Memory B cell (primary cell): ENCODE measurements around the gene KLHL6.

Experiments
- ATAC-seq: fragments of 150-1000 bp; cut with Tn5 transposase; 2 replicates; pipeline ENCODE4 v1.10.0; 2021; ENCODE audit warnings: low read depth, mild to moderate bottlenecking, moderate library complexity
- DNase-seq, 2 donors: peaks; one replicate each; pipeline ENCODE4 v3.0.0; 2022; ENCODE audit warnings: low spot score in 2 of 2
- H3K27ac Mint-ChIP-seq: one replicate; pipeline ENCODE4 v1.8.0; 2022; ENCODE audit warnings: mild to moderate bottlenecking, moderate library complexity, mixed read lengths
- H3K27me3 Mint-ChIP-seq: one replicate; pipeline ENCODE4 v1.8.0; 2022; ENCODE audit warnings: mixed read lengths
- H3K36me3 Mint-ChIP-seq: one replicate; pipeline ENCODE4 v1.8.0; 2022; ENCODE audit warnings: mild to moderate bottlenecking, mixed read lengths
- H3K4me1 Mint-ChIP-seq: one replicate; pipeline ENCODE4 v1.8.0; 2022; ENCODE audit warnings: mixed read lengths
- H3K4me3 Mint-ChIP-seq: one replicate; pipeline ENCODE4 v1.8.0; 2022; ENCODE audit warnings: mild to moderate bottlenecking, moderate library complexity, mixed read lengths
- H3K9me3 Mint-ChIP-seq: one replicate; pipeline ENCODE4 v1.8.0; 2022; ENCODE audit warnings: mixed read lengths

The KLHL6 gene, protein sequence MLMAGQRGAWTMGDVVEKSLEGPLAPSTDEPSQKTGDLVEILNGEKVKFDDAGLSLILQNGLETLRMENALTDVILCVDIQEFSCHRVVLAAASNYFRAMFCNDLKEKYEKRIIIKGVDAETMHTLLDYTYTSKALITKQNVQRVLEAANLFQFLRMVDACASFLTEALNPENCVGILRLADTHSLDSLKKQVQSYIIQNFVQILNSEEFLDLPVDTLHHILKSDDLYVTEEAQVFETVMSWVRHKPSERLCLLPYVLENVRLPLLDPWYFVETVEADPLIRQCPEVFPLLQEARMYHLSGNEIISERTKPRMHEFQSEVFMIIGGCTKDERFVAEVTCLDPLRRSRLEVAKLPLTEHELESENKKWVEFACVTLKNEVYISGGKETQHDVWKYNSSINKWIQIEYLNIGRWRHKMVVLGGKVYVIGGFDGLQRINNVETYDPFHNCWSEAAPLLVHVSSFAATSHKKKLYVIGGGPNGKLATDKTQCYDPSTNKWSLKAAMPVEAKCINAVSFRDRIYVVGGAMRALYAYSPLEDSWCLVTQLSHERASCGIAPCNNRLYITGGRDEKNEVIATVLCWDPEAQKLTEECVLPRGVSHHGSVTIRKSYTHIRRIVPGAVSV

DNA sequence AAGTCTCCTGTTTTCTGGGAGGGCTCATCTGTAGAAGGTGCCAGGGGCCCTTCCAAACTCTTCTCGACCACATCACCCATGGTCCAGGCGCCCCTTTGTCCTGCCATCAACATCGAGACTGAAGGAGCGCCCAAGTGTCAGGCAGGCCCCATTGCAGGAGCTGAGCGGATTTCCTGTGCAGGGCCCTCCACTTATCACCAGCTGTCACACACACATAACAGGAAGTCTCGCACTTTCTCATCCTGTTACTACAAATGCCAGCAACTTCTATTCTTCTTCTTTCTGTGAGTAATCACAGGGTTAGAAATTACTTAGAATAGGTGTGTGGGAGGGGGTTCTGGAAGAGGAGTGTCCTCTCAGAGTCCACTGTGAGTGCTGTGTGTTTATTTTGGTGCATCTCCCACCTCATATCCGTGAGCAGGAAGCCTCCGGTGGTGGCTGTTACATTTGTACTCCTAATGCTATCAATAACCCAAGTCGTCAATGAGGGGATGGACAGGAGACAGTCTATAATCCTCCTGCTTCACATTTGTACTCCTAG is at the start of gene KLHL6:
TSS of gene KLHL6 (minus strand) at position 166 of the 541 bp plus-strand sequence. CDS start at position 113, 53 bp downstream.
- peak; percentile 88 for ATAC-seq
- Mint-ChIP-seq H3K9me3 (no peaks in the 10 kb centered on the region), H3K27ac (peak within 1 kb of the TSS; percentile 97), H3K36me3 (peaks cover 14% of the 10 kb centered on the region), H3K27me3 (no peaks in the 10 kb centered on the region), H3K4me1 (peaks cover 39% of the 10 kb centered on the region), H3K4me3 (peak within 1 kb of the TSS; percentile 100)
- peak; percentile 64 to 65 for DNase-seq

DNA sequence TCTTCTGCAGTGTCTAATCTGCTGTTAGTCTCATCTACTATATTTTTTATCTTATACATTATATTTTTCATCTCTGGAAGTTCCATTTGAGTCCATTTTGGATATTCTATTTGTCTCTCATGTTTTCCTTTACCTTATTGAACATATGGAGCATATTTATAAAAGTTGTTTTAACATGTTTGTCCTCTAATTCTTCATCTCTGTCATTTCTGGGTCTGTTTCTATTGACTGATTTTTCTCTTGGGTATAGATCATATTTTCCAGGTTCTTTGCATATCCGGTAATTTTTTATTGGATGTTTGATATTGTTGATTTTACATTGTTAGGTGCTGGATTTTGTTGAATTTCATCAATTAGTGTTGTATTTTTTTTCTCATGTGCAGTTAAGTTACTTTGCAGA is 42.5 kb upstream of the KLHL6 start:
- H3K4me3 Mint-ChIP-seq: no peak overlapping the region
- H3K4me1 Mint-ChIP-seq: no peaks in the 10 kb centered on the region
- DNase-seq (no peak), ATAC-seq (no peak)
- peaks cover 9% of the 10 kb centered on the region for H3K27me3 Mint-ChIP-seq
- H3K27ac Mint-ChIP-seq: no peak overlapping the region
- peaks cover 11% of the 10 kb centered on the region for H3K9me3 Mint-ChIP-seq
- H3K36me3 Mint-ChIP-seq: peaks cover 11% of the 10 kb centered on the region

DNA sequence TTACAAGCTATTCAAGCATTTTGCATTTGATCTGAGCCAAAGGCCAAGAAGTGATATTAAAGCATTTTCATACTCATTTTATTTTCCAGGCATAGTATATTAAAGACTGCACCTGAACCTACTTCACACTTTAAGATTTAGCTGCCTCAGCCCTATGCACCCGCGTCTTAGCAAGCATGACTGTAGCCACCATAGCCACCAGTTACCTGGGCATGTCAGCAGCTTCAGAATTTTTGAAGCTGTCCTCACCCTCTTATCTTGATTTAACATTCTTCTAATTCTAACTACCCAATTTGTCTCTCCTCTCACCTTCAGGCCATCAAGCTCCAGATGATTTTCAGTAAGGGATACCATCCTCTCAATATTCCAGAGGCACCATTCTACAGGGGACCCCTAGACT is 39.1 kb upstream of the KLHL6 start:
- DNase-seq: no peak
- peaks cover 17% of the 10 kb centered on the region for H3K4me1 Mint-ChIP-seq

DNA sequence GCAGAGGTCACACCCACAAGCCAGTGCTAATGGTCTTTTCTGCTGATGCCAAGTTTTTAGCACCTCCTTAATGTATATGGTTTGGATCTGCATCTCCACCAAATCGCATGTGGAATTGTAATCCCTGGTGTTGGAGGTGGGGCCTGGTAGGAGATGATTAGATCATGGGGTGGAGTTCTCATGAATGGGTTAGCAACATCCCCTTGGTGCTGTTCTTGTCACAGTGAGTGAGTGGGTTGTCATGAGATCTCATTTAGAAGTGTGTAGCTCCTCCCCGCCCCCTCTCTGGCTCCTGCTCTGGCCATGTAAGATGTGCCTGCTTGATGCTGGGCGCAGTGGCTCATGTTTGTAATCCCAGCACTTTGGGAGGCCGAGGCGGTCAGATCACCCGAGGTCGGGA is 37.3 kb upstream of the KLHL6 start:
- H3K27ac Mint-ChIP-seq: no peak overlapping the region
- peaks cover 3% of the 10 kb centered on the region for H3K9me3 Mint-ChIP-seq
- DNase-seq (no peak), ATAC-seq (no peak)
- H3K27me3 Mint-ChIP-seq: peaks cover 16% of the 10 kb centered on the region
- H3K4me1 Mint-ChIP-seq: peaks cover 19% of the 10 kb centered on the region
- no peak overlapping the region for H3K4me3 Mint-ChIP-seq
- peaks cover 2% of the 10 kb centered on the region for H3K36me3 Mint-ChIP-seq

More for the DNA sequence above, 39.1 kb upstream of the KLHL6 start:
- peaks cover 11% of the 10 kb centered on the region for H3K9me3 Mint-ChIP-seq
- H3K27ac Mint-ChIP-seq: no peak overlapping the region
- peaks cover 16% of the 10 kb centered on the region for H3K27me3 Mint-ChIP-seq
- no peak overlapping the region for H3K4me3 Mint-ChIP-seq
- no peak for ATAC-seq
- H3K36me3 Mint-ChIP-seq: peaks cover 9% of the 10 kb centered on the region

DNA sequence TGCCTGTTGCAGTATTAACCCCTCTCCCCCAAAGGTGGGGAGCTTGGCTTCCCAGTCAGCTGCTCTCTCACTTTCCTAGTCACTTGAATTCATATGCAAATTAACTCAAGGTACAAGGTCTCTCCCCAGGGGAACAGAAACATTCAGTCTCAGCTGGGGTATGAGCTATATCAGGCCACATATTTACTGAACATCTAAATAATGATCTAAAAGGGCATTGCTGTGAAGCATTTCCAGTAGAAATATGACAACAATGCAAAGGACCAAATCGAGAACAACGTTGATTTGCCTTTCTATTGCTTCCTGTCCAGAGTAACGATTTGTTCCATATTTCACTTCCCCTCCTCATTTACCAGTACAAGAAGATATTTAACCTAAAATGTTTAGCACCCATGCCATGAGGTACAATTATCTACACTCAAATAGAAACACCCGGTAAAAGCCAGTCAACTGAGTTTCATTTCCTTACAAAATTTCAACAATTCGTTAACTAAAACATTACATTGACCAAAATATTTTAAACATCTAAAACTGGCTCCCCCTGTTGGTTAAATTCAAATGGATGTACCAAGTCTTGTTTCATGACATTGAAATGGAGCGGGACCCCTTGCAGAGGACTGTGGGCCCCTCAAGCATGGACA is 36.5 kb upstream of the KLHL6 start:
- Mint-ChIP-seq H3K27me3 (peaks cover 16% of the 10 kb centered on the region), H3K4me1 (peaks cover 24% of the 10 kb centered on the region), H3K27ac (peak overlapping the region; percentile 72), H3K9me3 (peaks cover 3% of the 10 kb centered on the region), H3K4me3 (peak overlapping the region; percentile 73), H3K36me3 (peaks cover 2% of the 10 kb centered on the region)
- DNase-seq (peak in 1 of 2 donors; percentile 53), ATAC-seq (peak; percentile 80)

DNA sequence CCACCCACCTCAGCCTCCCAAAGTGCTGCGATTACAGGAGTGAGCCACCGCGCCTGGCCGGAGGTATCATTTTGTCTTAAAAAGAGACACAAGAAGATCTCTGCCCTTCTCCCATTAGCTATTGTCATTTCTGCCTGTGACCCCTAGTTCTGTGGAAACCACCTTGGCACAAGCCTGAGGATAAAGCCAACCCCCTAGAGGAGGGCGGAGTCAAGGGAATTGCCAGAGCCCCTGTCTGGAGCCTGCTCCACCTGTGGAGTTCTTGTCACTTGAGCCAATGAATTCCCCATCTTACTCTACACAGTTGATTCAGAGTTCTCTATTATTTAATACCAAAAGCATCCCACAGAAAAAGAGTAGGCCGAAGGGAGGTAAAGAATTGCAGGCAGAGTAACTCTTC is 34.9 kb upstream of the KLHL6 start:
- ATAC-seq: no peak
- H3K36me3 Mint-ChIP-seq: no peaks in the 10 kb centered on the region
- peaks cover 30% of the 10 kb centered on the region for H3K4me1 Mint-ChIP-seq
- peaks cover 17% of the 10 kb centered on the region for H3K27me3 Mint-ChIP-seq
- DNase-seq: no peak
- no peak overlapping the region for H3K4me3 Mint-ChIP-seq
- no peaks in the 10 kb centered on the region for H3K9me3 Mint-ChIP-seq
- H3K27ac Mint-ChIP-seq: no peak overlapping the region

DNA sequence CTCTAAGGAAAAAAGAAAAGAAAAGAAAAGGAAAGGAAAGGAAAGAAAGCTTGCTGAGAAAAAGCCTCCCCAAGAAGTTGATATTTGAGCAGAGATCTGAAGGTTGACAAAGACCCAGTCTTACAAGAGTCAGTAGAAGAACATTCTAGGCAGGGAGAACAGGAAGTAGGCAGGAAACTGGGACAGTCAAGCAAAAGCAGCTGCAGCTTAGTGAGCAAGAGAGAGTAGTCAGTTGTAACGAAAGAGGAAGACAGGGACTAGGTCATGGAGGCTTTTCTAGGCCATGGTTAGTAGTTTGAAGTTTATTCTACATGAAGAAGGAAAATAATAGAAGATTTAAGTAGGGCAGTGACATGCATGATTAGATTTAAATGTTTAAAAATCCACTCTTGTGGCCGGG is 31.8 kb upstream of the KLHL6 start:
- Mint-ChIP-seq H3K36me3 (no peaks in the 10 kb centered on the region), H3K4me3 (peak overlapping the region; percentile 25), H3K27ac (peak overlapping the region; percentile 6), H3K4me1 (peaks cover 31% of the 10 kb centered on the region), H3K9me3 (no peaks in the 10 kb centered on the region), H3K27me3 (peaks cover 7% of the 10 kb centered on the region)
- DNase-seq (no peak), ATAC-seq (peak; percentile 23)

DNA sequence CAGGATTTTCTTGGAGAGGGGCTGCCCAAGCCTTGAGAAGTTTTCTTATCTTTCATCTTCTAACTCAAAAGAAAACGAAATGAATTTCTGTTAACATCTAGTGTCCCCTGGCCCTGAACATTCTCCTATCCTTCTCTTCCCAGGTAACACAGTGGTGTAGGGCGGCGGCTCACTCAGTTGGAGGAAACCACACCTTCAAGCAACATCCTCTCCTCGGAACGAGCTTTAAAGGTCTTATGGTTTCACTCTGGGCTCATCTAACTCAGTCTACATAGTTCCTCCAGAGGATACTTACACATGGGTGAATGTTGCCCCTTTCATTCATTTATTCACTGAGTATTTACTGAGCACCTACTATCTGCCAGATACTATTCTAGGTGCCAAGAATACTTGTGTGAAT is 31.0 kb upstream of the KLHL6 start:
- Mint-ChIP-seq H3K36me3 (no peaks in the 10 kb centered on the region), H3K4me3 (no peak overlapping the region), H3K4me1 (peaks cover 24% of the 10 kb centered on the region), H3K27me3 (peaks cover 5% of the 10 kb centered on the region), H3K27ac (no peak overlapping the region), H3K9me3 (no peaks in the 10 kb centered on the region)
- ATAC-seq: no peak
- no peak for DNase-seq

DNA sequence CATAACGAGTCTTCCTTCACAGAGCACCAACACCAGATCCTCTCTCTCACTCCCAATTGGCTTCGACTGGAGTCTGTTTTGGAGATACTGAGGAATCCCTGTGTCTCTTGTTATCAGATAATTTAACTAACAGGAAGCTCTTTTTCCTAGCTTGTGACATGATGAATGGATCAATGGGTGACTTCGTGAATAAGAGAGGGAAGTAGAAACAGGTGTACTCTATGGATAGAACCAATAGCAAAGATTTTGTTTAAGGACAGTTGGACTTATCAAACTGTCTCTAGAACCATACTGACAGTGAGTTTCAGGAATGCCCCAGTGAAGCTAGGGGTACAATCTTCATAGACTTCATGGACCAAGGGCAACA is 29.4 kb upstream of the KLHL6 start:
- Mint-ChIP-seq H3K4me1 (peaks cover 26% of the 10 kb centered on the region), H3K27me3 (peaks cover 7% of the 10 kb centered on the region), H3K9me3 (no peaks in the 10 kb centered on the region), H3K36me3 (no peaks in the 10 kb centered on the region), H3K27ac (no peak overlapping the region), H3K4me3 (no peak overlapping the region)
- ATAC-seq (no peak), DNase-seq (no peak)

DNA sequence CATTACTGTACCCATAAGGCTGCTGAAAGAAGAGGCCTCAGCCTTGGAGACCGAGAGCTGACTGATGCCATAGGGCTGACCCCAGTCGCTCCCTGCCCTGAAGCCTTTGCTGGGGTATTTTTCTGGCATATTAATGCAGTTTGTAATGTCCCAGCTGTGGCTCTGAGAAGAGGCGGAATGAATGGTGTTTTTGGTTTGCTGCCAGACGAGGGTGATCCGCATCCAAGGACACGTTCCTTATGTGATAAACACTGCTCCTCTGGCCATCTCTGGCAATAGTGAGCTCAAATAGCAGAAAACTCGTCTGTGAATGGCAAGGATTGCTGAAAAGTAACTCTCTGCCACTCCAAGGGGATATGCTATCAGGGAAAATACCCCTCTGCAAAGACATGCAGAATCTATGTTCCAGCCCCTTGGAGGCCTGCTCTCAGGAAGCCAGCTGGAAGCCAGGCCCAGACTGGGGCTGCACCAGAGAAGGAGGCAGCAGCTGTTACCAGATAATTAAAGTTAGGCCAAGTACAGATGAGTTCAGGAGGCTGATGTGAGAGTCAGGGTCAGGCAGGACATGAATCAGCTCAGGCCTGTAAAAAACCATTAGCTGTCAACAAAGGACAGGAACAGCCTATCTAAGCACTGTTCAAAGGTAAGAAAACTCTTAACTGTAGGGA is 28.9 kb upstream of the KLHL6 start:
- peaks cover 29% of the 10 kb centered on the region for H3K4me1 Mint-ChIP-seq
- H3K36me3 Mint-ChIP-seq: no peaks in the 10 kb centered on the region
- no peaks in the 10 kb centered on the region for H3K9me3 Mint-ChIP-seq
- no peak for ATAC-seq
- H3K4me3 Mint-ChIP-seq: no peak overlapping the region
- peaks cover 9% of the 10 kb centered on the region for H3K27me3 Mint-ChIP-seq
- no peak overlapping the region for H3K27ac Mint-ChIP-seq
- no peak for DNase-seq

DNA sequence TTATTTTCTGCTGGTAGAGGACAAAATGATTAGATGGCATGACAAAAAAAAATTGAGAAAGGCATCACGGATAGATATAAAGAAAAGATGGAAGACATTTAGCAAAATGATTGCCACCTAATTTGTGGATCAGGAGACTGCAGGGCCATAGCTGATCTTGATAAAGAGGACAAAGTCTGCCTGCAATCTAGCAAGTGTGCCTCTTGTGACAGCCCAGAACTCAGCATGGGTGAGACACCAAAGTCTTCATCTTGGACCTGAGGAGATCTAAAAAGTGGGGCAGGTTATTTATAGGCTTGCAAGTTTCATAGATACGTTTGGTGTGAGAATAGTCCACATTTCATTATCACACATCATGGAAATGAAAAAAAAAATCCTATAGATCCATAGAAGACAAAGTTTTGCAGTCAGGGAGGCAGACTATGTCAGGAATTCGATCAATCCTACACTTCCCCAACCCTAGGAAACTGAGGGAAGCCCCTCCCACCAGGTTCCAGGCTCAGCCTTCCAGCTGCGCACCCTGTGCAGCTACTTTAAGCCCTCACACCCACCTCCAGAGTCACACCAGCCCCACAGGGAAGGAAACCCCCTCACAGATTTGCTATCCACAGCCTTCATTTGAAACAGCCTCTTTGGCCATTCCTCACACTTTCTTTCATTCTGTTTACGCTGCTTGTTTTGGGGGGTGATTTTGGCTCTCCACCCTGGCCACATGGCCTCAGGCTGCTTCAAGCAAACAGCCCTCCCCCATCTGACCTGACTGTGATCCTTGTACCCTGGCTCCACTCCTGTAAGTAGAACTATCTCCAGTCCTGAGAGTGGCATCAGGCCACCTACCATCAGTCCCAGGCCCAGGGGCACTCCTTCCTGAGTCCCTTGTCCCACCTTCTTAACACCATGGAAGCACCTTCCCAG is 28.1 kb upstream of the KLHL6 start:
- no peak overlapping the region for H3K4me3 Mint-ChIP-seq
- H3K27me3 Mint-ChIP-seq: peaks cover 9% of the 10 kb centered on the region
- H3K36me3 Mint-ChIP-seq: no peaks in the 10 kb centered on the region
- H3K9me3 Mint-ChIP-seq: no peaks in the 10 kb centered on the region
- H3K4me1 Mint-ChIP-seq: peaks cover 30% of the 10 kb centered on the region
- DNase-seq (no peak), ATAC-seq (no peak)
- no peak overlapping the region for H3K27ac Mint-ChIP-seq

DNA sequence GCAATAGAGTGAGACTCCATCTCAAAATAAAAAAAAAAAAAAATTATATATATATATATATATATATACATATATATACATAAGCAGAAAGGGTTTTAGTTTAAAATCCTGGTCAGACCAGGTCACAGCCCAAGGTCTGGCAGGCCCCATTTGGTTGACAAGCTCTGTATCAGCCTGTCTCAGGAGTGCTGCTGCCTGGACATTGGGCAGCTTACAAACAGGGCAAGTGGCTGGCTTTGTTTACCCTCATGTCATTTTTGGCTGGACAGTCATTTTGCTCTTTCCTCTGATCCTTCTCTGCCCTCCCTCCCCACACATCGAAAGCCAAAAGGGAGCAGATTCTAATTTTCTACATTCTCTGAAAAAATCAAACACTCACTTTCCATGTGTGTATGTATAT is 26.7 kb upstream of the KLHL6 start:
- H3K9me3 Mint-ChIP-seq: no peaks in the 10 kb centered on the region
- no peak overlapping the region for H3K27ac Mint-ChIP-seq
- no peak overlapping the region for H3K4me3 Mint-ChIP-seq
- ATAC-seq (no peak), DNase-seq (no peak)
- H3K4me1 Mint-ChIP-seq: peaks cover 34% of the 10 kb centered on the region
- H3K27me3 Mint-ChIP-seq: peaks cover 17% of the 10 kb centered on the region
- no peaks in the 10 kb centered on the region for H3K36me3 Mint-ChIP-seq

DNA sequence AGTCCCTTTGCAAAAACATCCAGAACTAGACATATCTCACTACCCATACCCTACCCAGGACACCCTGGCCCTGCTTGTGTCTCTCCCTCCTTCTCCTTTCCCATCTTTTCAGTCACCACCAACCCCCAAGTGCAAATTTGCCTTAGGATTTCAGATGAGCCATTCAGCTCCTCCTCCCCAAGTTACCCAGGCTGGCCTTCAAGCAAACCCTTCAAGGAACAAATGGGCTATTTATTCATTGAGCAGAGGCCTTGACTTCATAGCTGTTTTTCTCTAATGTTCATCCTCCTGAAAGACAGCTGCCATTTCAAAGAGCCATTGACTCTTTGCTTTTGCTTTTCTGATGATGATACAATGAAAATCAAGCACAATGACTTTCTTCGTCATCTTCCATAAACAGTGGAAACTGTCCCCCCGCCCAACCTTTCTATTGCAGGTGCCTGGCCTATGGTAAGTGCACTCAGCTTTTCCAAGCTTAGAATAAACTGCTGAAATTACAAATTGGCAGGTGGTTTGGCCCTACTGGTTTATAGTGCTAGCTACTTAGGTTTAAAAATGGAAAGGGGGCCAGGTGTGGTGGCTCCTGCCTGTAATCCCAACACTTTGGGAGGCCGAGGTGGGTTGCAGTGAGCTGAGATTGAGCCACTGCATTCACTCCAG is 26.1 kb upstream of the KLHL6 start:
- DNase-seq (no peak), ATAC-seq (no peak)
- H3K4me1 Mint-ChIP-seq: peaks cover 31% of the 10 kb centered on the region
- H3K4me3 Mint-ChIP-seq: no peak overlapping the region
- no peaks in the 10 kb centered on the region for H3K9me3 Mint-ChIP-seq
- no peak overlapping the region for H3K27ac Mint-ChIP-seq
- H3K36me3 Mint-ChIP-seq: no peaks in the 10 kb centered on the region
- H3K27me3 Mint-ChIP-seq: peaks cover 17% of the 10 kb centered on the region
